ENCODE results near the gene TMEM45A.

Gene TMEM45A

DNA sequence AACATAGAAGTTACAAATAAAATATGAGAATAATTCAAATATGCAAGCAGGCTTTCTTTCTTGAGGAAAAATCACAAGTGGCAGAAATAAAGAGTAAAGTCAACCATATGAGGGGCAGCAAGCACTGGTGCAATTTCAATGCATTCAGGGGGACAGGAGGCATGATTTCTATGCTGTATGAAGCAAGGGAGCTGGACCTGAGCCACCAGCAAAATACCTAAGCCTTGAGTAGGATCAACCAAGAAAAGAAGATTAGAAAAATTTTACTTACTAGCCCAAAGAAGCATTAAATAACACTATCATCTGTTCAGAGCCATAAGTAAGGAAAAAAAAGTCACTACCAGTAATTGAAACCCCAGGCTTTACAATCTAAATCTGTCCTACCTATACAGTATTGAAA lies 123.3 kb downstream of the TMEM45A start:
- Histone ChIP-seq H3K4me3 (ENCODE audit: severe bottlenecking) (no peak overlapping the region), H3K4me1 (ENCODE audit: insufficient read depth, poor library complexity, severe bottlenecking) (no peaks in the 10 kb centered on the region), H3K27ac (ENCODE audit: poor library complexity, severe bottlenecking) (no peak overlapping the region), H3K36me3 (ENCODE audit: low read depth) (no peaks in the 10 kb centered on the region), H3K27me3 (ENCODE audit: insufficient read depth, poor library complexity, severe bottlenecking) (no peaks in the 10 kb centered on the region), H3K9me3 (ENCODE audit: severe bottlenecking) (no peaks in the 10 kb centered on the region)
- no peak for ATAC-seq (ENCODE audit: low read depth)
- TF ChIP-seq, protein P1, sequence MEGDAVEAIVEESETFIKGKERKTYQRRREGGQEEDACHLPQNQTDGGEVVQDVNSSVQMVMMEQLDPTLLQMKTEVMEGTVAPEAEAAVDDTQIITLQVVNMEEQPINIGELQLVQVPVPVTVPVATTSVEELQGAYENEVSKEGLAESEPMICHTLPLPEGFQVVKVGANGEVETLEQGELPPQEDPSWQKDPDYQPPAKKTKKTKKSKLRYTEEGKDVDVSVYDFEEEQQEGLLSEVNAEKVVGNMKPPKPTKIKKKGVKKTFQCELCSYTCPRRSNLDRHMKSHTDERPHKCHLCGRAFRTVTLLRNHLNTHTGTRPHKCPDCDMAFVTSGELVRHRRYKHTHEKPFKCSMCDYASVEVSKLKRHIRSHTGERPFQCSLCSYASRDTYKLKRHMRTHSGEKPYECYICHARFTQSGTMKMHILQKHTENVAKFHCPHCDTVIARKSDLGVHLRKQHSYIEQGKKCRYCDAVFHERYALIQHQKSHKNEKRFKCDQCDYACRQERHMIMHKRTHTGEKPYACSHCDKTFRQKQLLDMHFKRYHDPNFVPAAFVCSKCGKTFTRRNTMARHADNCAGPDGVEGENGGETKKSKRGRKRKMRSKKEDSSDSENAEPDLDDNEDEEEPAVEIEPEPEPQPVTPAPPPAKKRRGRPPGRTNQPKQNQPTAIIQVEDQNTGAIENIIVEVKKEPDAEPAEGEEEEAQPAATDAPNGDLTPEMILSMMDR (IDR thresholded peaks at IDR 0.05; ENCODE audit: poor library complexity, severe bottlenecking), result no peak
- no peak for DNase-seq (ENCODE audit: low spot score)

DNA sequence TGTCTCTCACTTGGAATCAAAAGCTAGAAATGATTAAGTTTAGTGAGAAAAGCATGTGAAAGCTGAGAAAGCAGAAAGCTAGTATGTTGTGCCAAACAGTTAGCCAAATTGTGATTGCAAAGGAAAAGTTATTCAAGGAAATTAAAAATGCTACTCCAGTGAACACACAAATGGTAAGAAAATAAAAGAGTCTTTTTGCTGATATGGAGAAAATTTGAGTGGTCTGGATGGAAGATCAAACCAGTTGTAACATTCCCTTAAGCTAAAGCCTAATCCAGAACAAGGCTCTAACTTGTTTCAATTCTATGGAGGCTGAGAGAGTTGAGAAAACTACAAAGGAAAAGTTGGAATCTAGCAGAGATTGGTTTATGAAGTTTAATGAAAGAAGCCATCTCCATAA lies 128.8 kb downstream of the TMEM45A start:
- DNase-seq (ENCODE audit: low spot score) (no peak), ATAC-seq (ENCODE audit: low read depth) (no peak)
- Histone ChIP-seq H3K27ac (ENCODE audit: poor library complexity, severe bottlenecking) (no peak overlapping the region), H3K4me3 (ENCODE audit: severe bottlenecking) (no peak overlapping the region), H3K9me3 (ENCODE audit: severe bottlenecking) (no peaks in the 10 kb centered on the region), H3K36me3 (ENCODE audit: low read depth) (no peaks in the 10 kb centered on the region), H3K27me3 (ENCODE audit: insufficient read depth, poor library complexity, severe bottlenecking) (no peaks in the 10 kb centered on the region), H3K4me1 (ENCODE audit: insufficient read depth, poor library complexity, severe bottlenecking) (no peaks in the 10 kb centered on the region)
- TF ChIP-seq, protein P1 (IDR thresholded peaks at IDR 0.05; ENCODE audit: poor library complexity, severe bottlenecking), result no peak

Data from RWPE2 (cell line).